Measurements from ENCODE around the gene BRAF. TPM values are rescaled to one million over a fixed set of nuclear protein-coding genes. Genes with fewer than 3 reads are reported as not detected.
"Not testable (repeated sequence)": the region's sequence is repeated elsewhere in the genome, so short reads cannot be mapped to it uniquely, and the experiment has no call there.

BRAF gene
- total RNA-seq, 4 donors from 2014 or later, result 36.5 to 59.6 (median 45.4) TPM

GRCh38 chr7:140752533-140752932, 172.2 kb downstream of the BRAF start:
- H3K4me3 ChIP-seq (ENCODE audit: low read depth, poor library complexity, severe bottlenecking), result no peak overlapping the region
- intact Hi-C loops (cut with DNase I; ENCODE audit: low total_unique reads), result no loop called here
- WGBS, 2 donors, result 93 to 100% methylated on average over 1 of the region's 1 CpG
- DNase-seq (ENCODE audit: low spot score in 2 of 2), result no peak
- no peak for TF ChIP-seq CTCF (IDR thresholded peaks at IDR 0.05)
- no peak for TF ChIP-seq POLR2A (IDR thresholded peaks at IDR 0.05)

- no peak for DNase-seq (ENCODE audit: low spot score in 2 of 2)
- H3K4me3 ChIP-seq (ENCODE audit: low read depth, poor library complexity, severe bottlenecking), result no peak overlapping the region
- 100% methylated on average over 2 of the region's 2 CpGs for WGBS, 2 donors
- intact Hi-C loops (cut with DNase I; ENCODE audit: low total_unique reads), result no loop called here
- TF ChIP-seq POLR2A (IDR thresholded peaks at IDR 0.05) (no peak), CTCF (IDR thresholded peaks at IDR 0.05) (no peak)
Measured at GRCh38 chr7:140746751-140747150, 178.0 kb downstream of the BRAF start.

GRCh38 chr7:140745266-140746058, 179.3 kb downstream of the BRAF start:
- DNase-seq (ENCODE audit: low spot score in 2 of 2), result no peak
- WGBS, 2 donors, result 90% methylated on average over 6 of the region's 6 CpGs

GRCh38 chr7:140744005-140744404, 180.7 kb downstream of the BRAF start:
- TF ChIP-seq POLR2A (IDR thresholded peaks at IDR 0.05) (no peak), CTCF (IDR thresholded peaks at IDR 0.05) (no peak)
- DNase-seq (ENCODE audit: low spot score in 2 of 2), result no peak
- 65 to 67% methylated on average over 2 of the region's 2 CpGs for WGBS, 2 donors
- no peak overlapping the region for H3K4me3 ChIP-seq (ENCODE audit: low read depth, poor library complexity, severe bottlenecking)
- intact Hi-C loops (cut with DNase I; ENCODE audit: low total_unique reads), result no loop called here

More at GRCh38 chr7:140745266-140746058, 179.3 kb downstream of the BRAF start:
- no peak overlapping the region for H3K4me3 ChIP-seq (ENCODE audit: low read depth, poor library complexity, severe bottlenecking)
- intact Hi-C loops (cut with DNase I; ENCODE audit: low total_unique reads), result no loop called here
- TF ChIP-seq POLR2A (IDR thresholded peaks at IDR 0.05), result no peak
- no peak for TF ChIP-seq CTCF (IDR thresholded peaks at IDR 0.05)

GRCh38 chr7:140743255-140743654, 181.5 kb downstream of the BRAF start:
- H3K4me3 ChIP-seq (ENCODE audit: low read depth, poor library complexity, severe bottlenecking); DNase-seq (ENCODE audit: low spot score in 2 of 2); intact Hi-C loops (cut with DNase I; ENCODE audit: low total_unique reads): not testable (repeated sequence)
- 91 to 95% methylated on average over 2 of the region's 4 CpGs for WGBS, 2 donors

- no peak for DNase-seq (ENCODE audit: low spot score in 2 of 2)
- intact Hi-C loops (cut with DNase I; ENCODE audit: low total_unique reads), result no loop called here
- TF ChIP-seq CTCF (IDR thresholded peaks at IDR 0.05) (no peak), POLR2A (IDR thresholded peaks at IDR 0.05) (no peak)
- no peak overlapping the region for H3K4me3 ChIP-seq (ENCODE audit: low read depth, poor library complexity, severe bottlenecking)
Measured at GRCh38 chr7:140738280-140738679, 186.4 kb downstream of the BRAF start.

All from lower leg skin (tissue), 4 donors.